ENCODE measurements around the gene XYLT2. TPM values are rescaled to one million over a fixed set of nuclear protein-coding genes. Genes with fewer than 3 reads are reported as not detected.

Gene XYLT2
- total and polyA plus RNA-seq, 2 of the 8 experiments (the other 6 are each of a cell fraction or from before 2014, with no cell fraction given) = 28.0 to 29.9 TPM

- Histone ChIP-seq H2BK5ac (ENCODE audit: low read depth, low read length) (no peak overlapping the region), H3K4ac (replicated peaks; ENCODE audit: insufficient read length, low read depth, low read length) (no peak overlapping the region), H3K27ac (ENCODE audit: low read depth, low read length) (no peak overlapping the region), H3K4me1 (replicated peaks in 1 of 4; ENCODE audit: control insufficient read depth in 3 of 4, insufficient read depth in 4 of 4, low read length in 3 of 4) (peaks cover 2 to 12% (median 7%) of the 10 kb centered on the region in 4 experiments; a peak in 4 of 7 replicates), H4K91ac (replicated peaks; ENCODE audit: insufficient read length, low read length) (no peak overlapping the region), H3K23me2 (ENCODE audit: low read depth, low read length) (no peaks in the 10 kb centered on the region), H2BK12ac (ENCODE audit: low read depth, low read length) (no peak overlapping the region), H3K9ac (replicated peaks in 1 of 4; ENCODE audit: extremely low read depth in 1 of 4, low read depth in 3 of 4, low read length in 3 of 4) (no peak overlapping the region), H3K79me2 (ENCODE audit: control insufficient read depth in 1 of 2, insufficient read depth in 2 of 2, low read length in 2 of 2) (no peaks in the 10 kb centered on the region), H2BK15ac (ENCODE audit: low read length) (no peak overlapping the region), H3K36me3 (ENCODE audit: control insufficient read depth in 2 of 4, insufficient read depth in 4 of 4, low read length in 3 of 4) (no peaks in the 10 kb centered on the region), H3K56ac (replicated peaks; ENCODE audit: insufficient read length, low read depth, low read length) (no peak overlapping the region), H3K23ac (ENCODE audit: insufficient read length) (no peak overlapping the region), H2BK120ac (replicated peaks; ENCODE audit: low read depth, low read length) (no peak overlapping the region), H3K4me3 (ENCODE audit: extremely low read depth in 1 of 4, insufficient read depth in 2 of 4, low read depth in 3 of 4, low read length in 4 of 4) (no peak overlapping the region), H3K9me3 (ENCODE audit: insufficient read depth in 2 of 2, low read depth in 1 of 2, low read length in 1 of 2) (no peaks in the 10 kb centered on the region), H2BK20ac (ENCODE audit: low read length) (no peak overlapping the region), H2AFZ (ENCODE audit: low read length) (no peak overlapping the region), H3K14ac (ENCODE audit: insufficient read length) (no peak overlapping the region), H2AK5ac (ENCODE audit: low read depth, low read length) (no peak overlapping the region), H4K20me1 (replicated peaks in 1 of 2; ENCODE audit: control insufficient read depth in 1 of 2, insufficient read depth in 2 of 2, low read length in 2 of 2) (no peaks in the 10 kb centered on the region), H3K18ac (ENCODE audit: extremely low read depth, low read length) (no peak overlapping the region), H4K8ac (ENCODE audit: extremely low read depth, insufficient read depth, low read length) (no peak overlapping the region), H3K27me3 (replicated peaks in 1 of 4; ENCODE audit: control insufficient read depth in 3 of 4, extremely low read depth in 1 of 4, insufficient read depth in 3 of 4, low read length in 3 of 4) (no peaks in the 10 kb centered on the region), H3K79me1 (ENCODE audit: low read depth, low read length) (no peaks in the 10 kb centered on the region), H3K4me2 (ENCODE audit: insufficient read depth in 1 of 2, low read depth in 2 of 2, low read length in 2 of 2) (no peak overlapping the region), H4K5ac (ENCODE audit: insufficient read length, low read depth, low read length) (no peak overlapping the region)
- 90% methylated on average over 4 of the region's 4 CpGs; no CpG with 5 or more reads in 1 of the 2 experiments for WGBS, 2 experiments (ENCODE audit: extremely low coverage in 1 of 2, insufficient coverage in 1 of 2, insufficient read length in 1 of 2, insufficient replicate concordance in 2 of 2, low coverage in 1 of 2, low lambda C conversion rate in 2 of 2, missing lambda C conversion rate in 1 of 2)
- no peak for FAIRE-seq
- POLR2A ChIA-PET (ENCODE audit: partially characterized antibody) = no interaction called here
- DNase-seq (ENCODE audit: low read depth in 1 of 2, low spot score in 2 of 2) = no peak
- CTCF ChIA-PET (ENCODE audit: partially characterized antibody) = interaction anchor here (0.7 to 6.4 kb wide), 9 partner anchors 8 to 143 kb away, joined by 3 to 47 read pairs (median 5); partner anchors contain the start of genes COL1A1 and SGCA
- TF ChIP-seq ZNF274 (IDR thresholded peaks at IDR 0.05; ENCODE audit: borderline replicate concordance, extremely low read depth, low read length) = no peak
Observed at GRCh38 chr17:50308666-50309065, 37.3 kb upstream of the XYLT2 start.
